ENCODE measurements around the gene TPRX2.

DNA sequence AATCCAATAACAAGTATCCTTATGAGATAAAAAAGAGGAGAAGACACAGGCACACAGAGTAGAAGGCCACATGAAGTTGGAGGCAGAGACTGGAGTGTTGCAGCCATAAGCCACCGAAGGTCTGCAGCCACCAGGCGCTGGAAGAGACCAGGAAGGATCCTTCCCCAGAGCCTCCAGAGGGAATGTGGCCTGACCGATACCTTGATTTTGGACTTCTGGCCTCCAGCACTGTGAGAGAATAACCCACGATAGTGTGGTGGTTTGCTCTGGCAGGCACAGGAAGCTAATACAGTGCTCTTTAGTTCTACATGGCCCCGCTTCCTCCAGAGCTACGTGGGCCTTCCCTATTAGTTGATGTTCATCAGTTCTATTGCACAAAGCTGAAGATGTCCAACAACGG lies 42.3 kb downstream of the TPRX2 start:
- TF ChIP-seq, protein P1, sequence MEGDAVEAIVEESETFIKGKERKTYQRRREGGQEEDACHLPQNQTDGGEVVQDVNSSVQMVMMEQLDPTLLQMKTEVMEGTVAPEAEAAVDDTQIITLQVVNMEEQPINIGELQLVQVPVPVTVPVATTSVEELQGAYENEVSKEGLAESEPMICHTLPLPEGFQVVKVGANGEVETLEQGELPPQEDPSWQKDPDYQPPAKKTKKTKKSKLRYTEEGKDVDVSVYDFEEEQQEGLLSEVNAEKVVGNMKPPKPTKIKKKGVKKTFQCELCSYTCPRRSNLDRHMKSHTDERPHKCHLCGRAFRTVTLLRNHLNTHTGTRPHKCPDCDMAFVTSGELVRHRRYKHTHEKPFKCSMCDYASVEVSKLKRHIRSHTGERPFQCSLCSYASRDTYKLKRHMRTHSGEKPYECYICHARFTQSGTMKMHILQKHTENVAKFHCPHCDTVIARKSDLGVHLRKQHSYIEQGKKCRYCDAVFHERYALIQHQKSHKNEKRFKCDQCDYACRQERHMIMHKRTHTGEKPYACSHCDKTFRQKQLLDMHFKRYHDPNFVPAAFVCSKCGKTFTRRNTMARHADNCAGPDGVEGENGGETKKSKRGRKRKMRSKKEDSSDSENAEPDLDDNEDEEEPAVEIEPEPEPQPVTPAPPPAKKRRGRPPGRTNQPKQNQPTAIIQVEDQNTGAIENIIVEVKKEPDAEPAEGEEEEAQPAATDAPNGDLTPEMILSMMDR (IDR thresholded peaks at IDR 0.05) = no peak
- TF ChIP-seq POLR2A (IDR thresholded peaks at IDR 0.05) = no peak
